ENCODE results near the gene NOL11.
"Not testable (repeated sequence)": the region's sequence is repeated elsewhere in the genome, so short reads cannot be mapped to it uniquely, and the experiment has no call there.

The NOL11 gene

DNA sequence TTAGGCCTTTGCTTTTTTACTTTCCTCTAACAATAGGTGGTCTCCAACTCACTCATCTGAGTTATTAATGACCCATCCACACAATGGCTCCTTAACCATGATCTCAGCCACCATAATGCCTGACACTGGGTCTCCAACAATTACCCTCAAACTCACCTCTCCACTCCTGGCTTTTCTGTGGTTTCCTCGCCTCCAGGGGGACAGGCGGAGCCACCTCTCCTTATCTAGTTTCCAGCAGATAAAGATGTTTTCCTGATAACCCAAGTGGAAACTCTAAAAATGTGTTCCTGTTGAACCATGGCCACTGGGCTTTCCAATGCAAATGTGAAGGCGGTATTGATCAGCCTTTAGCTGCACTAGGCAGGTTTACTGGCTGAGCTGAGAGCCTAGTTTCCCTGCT, 9.4 kb upstream of the NOL11 start:
- no peak overlapping the region for H3K27ac ChIP-seq (ENCODE audit: low read depth, low read length, severe bottlenecking)
- peaks cover 5% of the 10 kb centered on the region for H3K9me3 ChIP-seq (ENCODE audit: control insufficient read depth, low read length)
- H3K4me3 ChIP-seq (ENCODE audit: extremely low read depth, insufficient read depth, low read length, poor library complexity, severe bottlenecking) = no peak overlapping the region
- H3K36me3 ChIP-seq (ENCODE audit: control insufficient read depth, insufficient read depth, low read length) = no peaks in the 10 kb centered on the region
- 86 to 97% methylated on average over 3 of the region's 3 CpGs for WGBS, 2 experiments (ENCODE audit: insufficient coverage in 2 of 2)
- no peaks in the 10 kb centered on the region for H3K4me1 ChIP-seq (ENCODE audit: control insufficient read depth, insufficient read depth, low read length, poor library complexity, severe bottlenecking)

DNA sequence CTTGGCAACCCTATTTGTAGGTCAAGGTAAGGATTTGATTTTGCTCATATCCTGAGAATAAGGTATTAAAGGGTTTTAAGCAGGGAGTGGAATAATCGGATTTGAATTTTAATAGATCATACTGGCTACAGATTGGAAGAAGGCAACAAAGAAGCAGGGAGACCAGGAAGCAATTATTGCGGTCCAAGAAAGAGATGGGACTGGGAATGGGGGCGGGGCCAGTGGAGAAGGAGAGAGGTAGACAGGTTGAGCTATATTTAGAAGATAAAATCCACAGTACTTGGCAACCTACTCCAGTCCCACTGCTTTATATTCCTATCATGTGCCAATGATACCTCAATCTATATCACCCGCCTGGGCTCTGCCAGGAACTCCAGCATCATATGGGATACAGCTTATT, 5.8 kb upstream of the NOL11 start:
- Histone ChIP-seq H3K4me1 (ENCODE audit: control insufficient read depth, insufficient read depth, low read length, poor library complexity, severe bottlenecking) (no peaks in the 10 kb centered on the region), H3K27ac (ENCODE audit: low read depth, low read length, severe bottlenecking) (no peak overlapping the region), H3K4me3 (ENCODE audit: extremely low read depth, insufficient read depth, low read length, poor library complexity, severe bottlenecking) (no peak overlapping the region), H3K36me3 (ENCODE audit: control insufficient read depth, insufficient read depth, low read length) (no peaks in the 10 kb centered on the region), H3K9me3 (ENCODE audit: control insufficient read depth, low read length) (peaks cover 6% of the 10 kb centered on the region)
- WGBS, 2 experiments (ENCODE audit: insufficient coverage in 2 of 2) = 88 to 92% methylated on average over 2 to 3 of the region's 4 CpGs

DNA sequence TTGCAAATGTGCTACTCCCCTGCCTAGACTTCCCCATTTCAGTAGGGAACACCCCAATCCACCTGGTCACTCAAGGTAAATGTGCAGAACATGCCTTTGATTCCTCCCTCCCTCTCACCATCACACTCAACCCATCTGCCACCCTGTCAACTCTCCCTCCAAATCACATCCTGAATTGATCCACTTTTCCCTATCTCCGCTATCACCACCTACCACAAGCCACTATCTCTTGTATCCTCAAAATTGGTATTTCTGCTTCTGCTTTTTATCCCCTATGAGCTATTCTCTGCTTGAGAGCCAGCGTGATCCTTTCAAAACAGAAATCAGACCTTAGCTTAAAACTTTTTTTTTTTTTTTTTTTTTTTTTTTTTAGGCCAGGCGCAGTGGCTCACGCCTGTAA, 5.4 kb upstream of the NOL11 start:
- H3K9me3 ChIP-seq (ENCODE audit: control insufficient read depth, low read length) = peaks cover 6% of the 10 kb centered on the region
- 100% methylated on average over 2 of the region's 4 CpGs; no CpG with 5 or more reads in 1 of the 2 experiments for WGBS, 2 experiments (ENCODE audit: insufficient coverage in 2 of 2)
- no peak overlapping the region for H3K4me3 ChIP-seq (ENCODE audit: extremely low read depth, insufficient read depth, low read length, poor library complexity, severe bottlenecking)
- no peaks in the 10 kb centered on the region for H3K36me3 ChIP-seq (ENCODE audit: control insufficient read depth, insufficient read depth, low read length)
- no peak overlapping the region for H3K27ac ChIP-seq (ENCODE audit: low read depth, low read length, severe bottlenecking)
- H3K4me1 ChIP-seq (ENCODE audit: control insufficient read depth, insufficient read depth, low read length, poor library complexity, severe bottlenecking) = no peaks in the 10 kb centered on the region

DNA sequence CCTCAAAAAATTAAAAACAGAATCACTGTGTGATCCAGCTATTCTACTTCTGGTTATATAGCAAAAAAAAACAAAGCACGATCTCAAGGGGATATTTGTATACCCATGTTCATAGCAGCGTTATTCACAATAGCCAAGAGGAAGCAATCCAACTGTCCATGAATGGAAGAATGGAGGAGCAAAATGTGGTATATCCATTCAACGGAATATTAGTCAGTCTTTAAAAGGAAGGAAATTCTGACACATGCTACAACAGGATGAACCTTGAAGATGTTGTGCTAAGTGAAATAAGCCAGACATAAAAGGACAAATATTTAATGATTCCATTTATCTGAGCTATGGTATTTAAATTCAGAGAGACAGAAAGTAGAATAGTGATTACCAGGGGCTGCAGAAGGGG, 4.6 kb upstream of the NOL11 start:
- H3K36me3 ChIP-seq (ENCODE audit: control insufficient read depth, insufficient read depth, low read length) = no peaks in the 10 kb centered on the region
- H3K4me3 ChIP-seq (ENCODE audit: extremely low read depth, insufficient read depth, low read length, poor library complexity, severe bottlenecking) = no peak overlapping the region
- peaks cover 6% of the 10 kb centered on the region for H3K9me3 ChIP-seq (ENCODE audit: control insufficient read depth, low read length)
- H3K4me1 ChIP-seq (ENCODE audit: control insufficient read depth, insufficient read depth, low read length, poor library complexity, severe bottlenecking) = no peaks in the 10 kb centered on the region
- WGBS, 2 experiments (ENCODE audit: insufficient coverage in 2 of 2) = 95 to 100% methylated on average over 1 to 3 of the region's 3 CpGs
- H3K27ac ChIP-seq (ENCODE audit: low read depth, low read length, severe bottlenecking) = no peak overlapping the region

DNA sequence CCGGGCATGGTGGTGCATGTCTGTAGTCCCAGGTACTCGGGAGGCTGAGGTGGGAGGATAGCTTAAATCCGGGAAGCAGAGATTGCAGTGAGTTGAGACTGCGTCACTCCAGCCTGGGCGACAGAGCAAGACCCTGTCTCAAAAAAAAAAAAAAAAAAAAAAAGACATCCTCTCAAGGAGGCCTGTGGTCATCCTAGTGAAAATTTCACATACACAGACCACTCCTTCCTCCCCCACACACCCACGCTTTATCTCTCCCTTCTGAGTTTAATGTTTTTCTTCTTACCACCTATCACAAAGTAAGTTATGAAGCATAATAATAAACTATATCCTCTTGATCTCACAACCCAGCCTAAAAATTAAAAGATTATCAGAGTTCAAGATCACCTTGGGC, 1.3 kb upstream of the NOL11 start:
- H3K27ac ChIP-seq (ENCODE audit: low read depth, low read length, severe bottlenecking) = no peak overlapping the region
- 87 to 100% methylated on average over 2 to 3 of the region's 6 CpGs for WGBS, 2 experiments (ENCODE audit: insufficient coverage in 2 of 2)
- H3K4me3 ChIP-seq (ENCODE audit: extremely low read depth, insufficient read depth, low read length, poor library complexity, severe bottlenecking) = no peak overlapping the region
- H3K36me3 ChIP-seq (ENCODE audit: control insufficient read depth, insufficient read depth, low read length) = peaks cover 18% of the 10 kb centered on the region
- H3K4me1 ChIP-seq (ENCODE audit: control insufficient read depth, insufficient read depth, low read length, poor library complexity, severe bottlenecking) = no peaks in the 10 kb centered on the region
- H3K9me3 ChIP-seq (ENCODE audit: control insufficient read depth, low read length) = peaks cover 6% of the 10 kb centered on the region

DNA sequence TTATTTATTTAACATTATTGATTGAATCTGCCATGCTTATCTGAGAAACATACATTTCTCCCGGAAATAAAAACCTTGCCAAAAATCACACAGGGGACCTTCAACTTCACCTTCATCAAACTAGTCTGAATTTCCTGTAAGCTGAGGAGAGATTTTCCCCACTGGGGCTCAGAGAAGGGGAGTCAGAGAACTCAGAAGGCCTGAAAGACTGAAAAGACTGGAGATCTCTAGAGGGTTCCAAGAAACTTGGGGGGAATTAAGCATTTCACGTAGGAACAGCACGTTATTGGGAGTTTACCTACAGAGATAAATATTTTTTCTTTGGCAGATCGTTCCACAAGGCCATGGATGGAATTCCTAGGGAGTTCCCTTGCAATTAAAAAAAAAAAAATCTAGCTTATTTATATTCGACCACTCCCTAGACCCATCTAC, 528 bp upstream of the NOL11 start:
- 0 to 7% methylated on average over 1 to 3 of the region's 5 CpGs for WGBS, 2 experiments (ENCODE audit: insufficient coverage in 2 of 2)
- Histone ChIP-seq H3K27ac (ENCODE audit: low read depth, low read length, severe bottlenecking) (no peak overlapping the region), H3K4me3 (ENCODE audit: extremely low read depth, insufficient read depth, low read length, poor library complexity, severe bottlenecking) (peak overlapping the region; percentile 88), H3K36me3 (ENCODE audit: control insufficient read depth, insufficient read depth, low read length) (peaks cover 26% of the 10 kb centered on the region), H3K4me1 (ENCODE audit: control insufficient read depth, insufficient read depth, low read length, poor library complexity, severe bottlenecking) (no peaks in the 10 kb centered on the region), H3K9me3 (ENCODE audit: control insufficient read depth, low read length) (peaks cover 6% of the 10 kb centered on the region)

- Histone ChIP-seq H3K27ac (ENCODE audit: low read depth, low read length, severe bottlenecking) (peak overlapping the region; percentile 98), H3K4me1 (ENCODE audit: control insufficient read depth, insufficient read depth, low read length, poor library complexity, severe bottlenecking) (no peaks in the 10 kb centered on the region), H3K4me3 (ENCODE audit: extremely low read depth, insufficient read depth, low read length, poor library complexity, severe bottlenecking) (peak overlapping the region; percentile 88), H3K9me3 (ENCODE audit: control insufficient read depth, low read length) (peaks cover under 1% of the 10 kb centered on the region), H3K36me3 (ENCODE audit: control insufficient read depth, insufficient read depth, low read length) (peaks cover 38% of the 10 kb centered on the region)
- WGBS, 2 experiments (ENCODE audit: insufficient coverage in 2 of 2) = 0 to 2% methylated on average over 7 to 10 of the region's 16 CpGs
Measured at GRCh38 chr17:67718325-67718941, 697 bp downstream of the NOL11 start.

GRCh38 chr17:67725373-67725791, 7.6 kb downstream of the NOL11 start:
- Histone ChIP-seq H3K36me3 (ENCODE audit: control insufficient read depth, insufficient read depth, low read length) (peaks cover 98% of the 10 kb centered on the region), H3K27ac (ENCODE audit: low read depth, low read length, severe bottlenecking) (no peak overlapping the region), H3K4me1 (ENCODE audit: control insufficient read depth, insufficient read depth, low read length, poor library complexity, severe bottlenecking) (no peaks in the 10 kb centered on the region), H3K9me3 (ENCODE audit: control insufficient read depth, low read length) (peaks cover 5% of the 10 kb centered on the region), H3K4me3 (ENCODE audit: extremely low read depth, insufficient read depth, low read length, poor library complexity, severe bottlenecking) (no peak overlapping the region)
- 100% methylated on average over 1 of the region's 4 CpGs for WGBS, 2 experiments (ENCODE audit: insufficient coverage in 2 of 2)

GRCh38 chr17:67725807-67726206, 8.1 kb downstream of the NOL11 start:
- Histone ChIP-seq H3K36me3 (ENCODE audit: control insufficient read depth, insufficient read depth, low read length) (peaks cover 98% of the 10 kb centered on the region), H3K4me1 (ENCODE audit: control insufficient read depth, insufficient read depth, low read length, poor library complexity, severe bottlenecking) (no peaks in the 10 kb centered on the region), H3K9me3 (ENCODE audit: control insufficient read depth, low read length) (peaks cover 5% of the 10 kb centered on the region), H3K27ac (ENCODE audit: low read depth, low read length, severe bottlenecking) (no peak overlapping the region), H3K4me3 (ENCODE audit: extremely low read depth, insufficient read depth, low read length, poor library complexity, severe bottlenecking) (no peak overlapping the region)
- WGBS, 2 experiments (ENCODE audit: insufficient coverage in 2 of 2) = 93 to 100% methylated on average over 2 of the region's 4 CpGs

GRCh38 chr17:67727152-67728039, 9.7 kb downstream of the NOL11 start:
- not testable (repeated sequence) for H3K9me3 ChIP-seq (ENCODE audit: control insufficient read depth, low read length); H3K4me1 ChIP-seq (ENCODE audit: control insufficient read depth, insufficient read depth, low read length, poor library complexity, severe bottlenecking); H3K4me3 ChIP-seq (ENCODE audit: extremely low read depth, insufficient read depth, low read length, poor library complexity, severe bottlenecking); H3K27ac ChIP-seq (ENCODE audit: low read depth, low read length, severe bottlenecking)
- WGBS, 2 experiments (ENCODE audit: insufficient coverage in 2 of 2) = 96 to 100% methylated on average over 5 to 12 of the region's 15 CpGs
- H3K36me3 ChIP-seq (ENCODE audit: control insufficient read depth, insufficient read depth, low read length) = peaks cover 98% of the 10 kb centered on the region

DNA sequence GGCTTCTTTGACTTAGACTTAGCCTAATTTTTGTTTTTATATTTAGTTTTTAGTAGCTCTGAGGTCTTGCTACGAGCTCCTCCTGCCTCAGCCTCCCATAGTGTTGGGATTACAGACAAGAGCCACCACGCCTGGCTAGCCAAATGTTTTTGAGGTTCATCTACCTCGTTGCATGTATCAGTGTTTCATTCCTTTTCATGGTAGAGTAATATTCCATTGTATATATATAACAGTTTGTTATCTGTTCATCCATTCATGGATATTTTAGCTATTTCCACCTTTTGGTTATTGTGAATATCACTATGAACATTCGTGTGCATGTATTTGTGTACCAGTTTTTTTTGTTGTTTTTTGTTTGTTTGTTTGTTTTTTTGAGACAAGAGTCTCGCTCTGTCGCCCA, 12.2 kb downstream of the NOL11 start:
- WGBS, 2 experiments (ENCODE audit: insufficient coverage in 2 of 2) = 94 to 100% methylated on average over 1 to 4 of the region's 6 CpGs
- peaks cover 96% of the 10 kb centered on the region for H3K36me3 ChIP-seq (ENCODE audit: control insufficient read depth, insufficient read depth, low read length)

More for the DNA sequence above, 12.2 kb downstream of the NOL11 start:
- H3K4me3 ChIP-seq (ENCODE audit: extremely low read depth, insufficient read depth, low read length, poor library complexity, severe bottlenecking) = no peak overlapping the region
- H3K9me3 ChIP-seq (ENCODE audit: control insufficient read depth, low read length) = peaks cover 9% of the 10 kb centered on the region
- no peak overlapping the region for H3K27ac ChIP-seq (ENCODE audit: low read depth, low read length, severe bottlenecking)
- H3K4me1 ChIP-seq (ENCODE audit: control insufficient read depth, insufficient read depth, low read length, poor library complexity, severe bottlenecking) = no peaks in the 10 kb centered on the region
